Sigmoid colon (tissue), 4 donors: Measurements from ENCODE around the gene CMSS1.

Experiments
- EP300 ChIP-seq, 4 donors: sonication (generic); formaldehyde crosslinking; IDR thresholded peaks; one replicate each; pipeline ENCODE4 v1.6.1; 2017; ENCODE audit warnings: antibody characterized with exemption in 4 of 4
- POLR2A ChIP-seq, 2 donors: fragments of 450-650 bp; IDR thresholded peaks; one replicate each; pipeline ENCODE4 v1.6.1; 2016; ENCODE audit warnings: antibody characterized with exemption in 2 of 2, mild to moderate bottlenecking in 2 of 2, moderate library complexity in 2 of 2
- POLR2AphosphoS5 ChIP-seq, 4 donors: sonication (generic); formaldehyde crosslinking; IDR thresholded peaks; one replicate each; pipeline ENCODE4 v1.6.1; 2017; ENCODE audit warnings: antibody characterized with exemption in 4 of 4
- TF ChIP-seq, protein P1 (sequence below), 4 experiments: fragments of 450-650 bp in 3 of 4; fragments of 200-600 bp in 1 of 4; IDR thresholded peaks; one replicate each; pipeline ENCODE4 v1.5.1; 2016 to 2019; ENCODE audit warnings: antibody characterized with exemption in 4 of 4, mild to moderate bottlenecking in 3 of 4, moderate library complexity in 2 of 4

DNA sequence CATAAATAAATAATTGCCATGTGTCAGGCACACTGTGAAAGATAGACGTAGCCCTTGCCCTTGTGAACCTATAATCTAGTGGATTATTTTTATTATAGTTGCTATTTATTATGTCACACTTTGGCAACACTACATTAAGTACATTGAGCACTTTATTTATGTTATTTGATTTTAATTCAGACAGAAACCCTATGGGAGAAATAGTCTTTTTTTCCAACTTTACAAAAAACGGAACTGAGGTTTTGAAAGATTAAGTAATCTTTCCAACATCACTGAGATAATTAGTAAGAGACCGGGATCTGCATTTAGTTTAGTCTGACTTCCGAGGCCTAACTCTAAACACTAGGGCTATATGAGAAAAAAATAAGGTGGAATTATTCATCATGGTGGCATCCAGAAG lies 299.4 kb downstream of the CMSS1 start:
- no peak for TF ChIP-seq EP300 (IDR thresholded peaks at IDR 0.05)
- TF ChIP-seq, protein P1, sequence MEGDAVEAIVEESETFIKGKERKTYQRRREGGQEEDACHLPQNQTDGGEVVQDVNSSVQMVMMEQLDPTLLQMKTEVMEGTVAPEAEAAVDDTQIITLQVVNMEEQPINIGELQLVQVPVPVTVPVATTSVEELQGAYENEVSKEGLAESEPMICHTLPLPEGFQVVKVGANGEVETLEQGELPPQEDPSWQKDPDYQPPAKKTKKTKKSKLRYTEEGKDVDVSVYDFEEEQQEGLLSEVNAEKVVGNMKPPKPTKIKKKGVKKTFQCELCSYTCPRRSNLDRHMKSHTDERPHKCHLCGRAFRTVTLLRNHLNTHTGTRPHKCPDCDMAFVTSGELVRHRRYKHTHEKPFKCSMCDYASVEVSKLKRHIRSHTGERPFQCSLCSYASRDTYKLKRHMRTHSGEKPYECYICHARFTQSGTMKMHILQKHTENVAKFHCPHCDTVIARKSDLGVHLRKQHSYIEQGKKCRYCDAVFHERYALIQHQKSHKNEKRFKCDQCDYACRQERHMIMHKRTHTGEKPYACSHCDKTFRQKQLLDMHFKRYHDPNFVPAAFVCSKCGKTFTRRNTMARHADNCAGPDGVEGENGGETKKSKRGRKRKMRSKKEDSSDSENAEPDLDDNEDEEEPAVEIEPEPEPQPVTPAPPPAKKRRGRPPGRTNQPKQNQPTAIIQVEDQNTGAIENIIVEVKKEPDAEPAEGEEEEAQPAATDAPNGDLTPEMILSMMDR (IDR thresholded peaks at IDR 0.05) = no peak
- no peak for TF ChIP-seq POLR2A (IDR thresholded peaks at IDR 0.05)
- TF ChIP-seq POLR2AphosphoS5 (IDR thresholded peaks at IDR 0.05) = no peak
